RWPE1 (cell line): ENCODE data around the gene SLC2A9.

Experiments used
- CTCF ChIA-PET: fragments of 350-600 bp; sonication (Branson Sonifier 250); formaldehyde crosslinking; extraction: SDS; loops from one replicate; lab custom pipeline; 2021; lab: Yijun Ruan, JAX
- POLR2A ChIA-PET: fragments of 400-600 bp; formaldehyde crosslinking; extraction: SDS; loops from one replicate; lab custom pipeline; 2020; ENCODE audit warnings: antibody characterized with exemption; ENCODE audit not compliant: low non-redundant PET; lab: Yijun Ruan, JAX
- DNase-seq: peaks from one replicate; pipeline ENCODE4 v3.0.0; 2012; ENCODE audit warnings: low spot score
- H3K27ac ChIP-seq: fragments of 450-650 bp; 2 replicates; pipeline ENCODE4 v1.5.1; 2017
- CTCF ChIP-seq: fragments of 450-650 bp; conservative IDR thresholded peaks from 2 replicates; pipeline ENCODE4 v1.5.1; 2017; ENCODE audit warnings: low read depth, mild to moderate bottlenecking

Gene SLC2A9

GRCh38 chr4:9919047-9919446 lies 102.2 kb downstream of the SLC2A9 start:
- no peak overlapping the region for H3K27ac ChIP-seq
- DNase-seq = no peak
- ChIA-PET CTCF (no interaction called here), POLR2A (no interaction called here)
- TF ChIP-seq CTCF = no peak

- CTCF ChIA-PET = no interaction called here
- no peak overlapping the region for H3K27ac ChIP-seq
- no peak for TF ChIP-seq CTCF
- POLR2A ChIA-PET = no interaction called here
- DNase-seq = no peak
These were observed 102.8 kb downstream of the SLC2A9 start for GRCh38 chr4:9918484-9918883.

GRCh38 chr4:9916937-9917336 lies 104.4 kb downstream of the SLC2A9 start:
- CTCF ChIA-PET = no interaction called here
- H3K27ac ChIP-seq = no peak overlapping the region
- POLR2A ChIA-PET = no interaction called here
- DNase-seq = no peak
- TF ChIP-seq CTCF = no peak

- DNase-seq = no peak
- ChIA-PET POLR2A (no interaction called here), CTCF (no interaction called here)
- no peak for TF ChIP-seq CTCF
- H3K27ac ChIP-seq = no peak overlapping the region
These were observed 105.0 kb downstream of the SLC2A9 start for GRCh38 chr4:9916346-9916745.

GRCh38 chr4:9913846-9914245 lies 107.5 kb downstream of the SLC2A9 start:
- no peak for DNase-seq
- TF ChIP-seq CTCF = no peak
- H3K27ac ChIP-seq = no peak overlapping the region
- CTCF ChIA-PET = interaction anchor here (0.6 kb wide), 2 partner anchors 717 to 1324 kb away, joined by 3 to 5 read pairs; no protein-coding TSS in a partner anchor
- POLR2A ChIA-PET = no interaction called here

DNA sequence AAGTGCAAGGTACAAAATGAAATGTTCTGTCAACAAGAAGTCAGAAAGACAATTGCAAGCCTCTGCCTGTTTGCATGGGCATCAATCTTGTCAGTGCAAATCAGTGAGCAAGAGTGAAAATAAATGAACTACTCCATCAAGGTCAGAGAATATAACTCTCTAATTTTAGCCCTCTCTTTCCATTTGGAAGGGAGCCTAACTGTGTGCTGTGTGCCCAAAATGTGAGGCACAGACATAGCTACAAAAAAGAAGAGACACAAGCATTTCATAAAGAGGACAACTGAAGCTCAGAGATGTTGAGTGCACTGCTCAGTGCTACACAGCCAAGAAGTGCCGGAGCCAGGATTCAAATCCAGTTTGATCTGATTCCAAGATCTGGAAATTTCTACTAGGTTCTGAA lies 114.3 kb downstream of the SLC2A9 start:
- no peak for DNase-seq
- ChIA-PET POLR2A (no interaction called here), CTCF (no interaction called here)
- no peak for TF ChIP-seq CTCF
- no peak overlapping the region for H3K27ac ChIP-seq
